Fibroblast of mammary gland (primary cell): Measurements from ENCODE around the gene BRD3OS.
"Not testable (repeated sequence)": the region's sequence is repeated elsewhere in the genome, so short reads cannot be mapped to it uniquely, and the experiment has no call there.

Source experiments
- DNase-seq: peaks from one replicate; pipeline ENCODE4 v3.0.0-alpha.2; 2010; ENCODE audit warnings: low read depth
- H3K4me3 ChIP-seq: 2 replicates; pipeline ENCODE4 v1.5.1; 2011; ENCODE audit warnings: low read depth, mild to moderate bottlenecking, low read length, moderate library complexity; ENCODE audit not compliant: control insufficient read depth
- CTCF ChIP-seq: conservative IDR thresholded peaks from 2 replicates; pipeline ENCODE4 v1.5.1; 2011; ENCODE audit warnings: low read depth, low read length, inconsistent platforms; ENCODE audit not compliant: control insufficient read depth, insufficient read depth

The BRD3OS gene

GRCh38 chr9:134071149-134071548 lies 45.9 kb downstream of the BRD3OS start:
- TF ChIP-seq CTCF, result no peak
- no peak for DNase-seq
- H3K4me3 ChIP-seq, result no peak overlapping the region

GRCh38 chr9:134072683-134073082 lies 47.4 kb downstream of the BRD3OS start:
- DNase-seq, H3K4me3 ChIP-seq: not testable (repeated sequence)

GRCh38 chr9:134073500-134073899 lies 48.2 kb downstream of the BRD3OS start:
- no peak for DNase-seq
- no peak overlapping the region for H3K4me3 ChIP-seq
- TF ChIP-seq CTCF, result no peak

- H3K4me3 ChIP-seq, DNase-seq: not testable (repeated sequence)
Observed at GRCh38 chr9:134075689-134076088, 50.4 kb downstream of the BRD3OS start.

- no peak overlapping the region for H3K4me3 ChIP-seq
- no peak for DNase-seq
- TF ChIP-seq CTCF, result no peak
Observed at GRCh38 chr9:134076644-134077043, 51.4 kb downstream of the BRD3OS start.
